ENCODE results near the gene IQCH.

DNA sequence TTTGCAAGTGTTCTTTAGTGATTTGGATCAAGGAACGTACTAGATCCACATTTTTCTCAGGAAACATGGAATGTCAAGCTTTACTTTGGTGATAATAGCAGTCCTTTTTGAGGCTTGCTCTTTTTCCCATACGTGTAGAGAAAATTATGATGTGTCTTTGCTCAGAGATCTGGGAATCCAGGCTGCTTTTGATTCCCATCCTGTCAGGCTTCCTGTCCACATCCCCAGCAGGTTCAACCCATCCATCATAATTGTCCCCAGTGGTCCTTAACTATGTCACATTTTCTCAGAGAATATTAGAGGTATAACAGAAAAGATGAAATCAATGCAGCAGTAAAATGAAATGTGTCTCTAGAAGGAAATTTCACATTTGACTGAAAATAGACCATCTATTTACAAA, 111.4 kb downstream of the IQCH start:
- TF ChIP-seq CTCF (IDR thresholded peaks at IDR 0.05) = no peak
- no peak for TF ChIP-seq POLR2A (IDR thresholded peaks at IDR 0.05)
